ENCODE data around the gene CDH23.

Gene CDH23

GRCh38 chr10:71423250-71423649 lies 26.5 kb downstream of the CDH23 start:
- DNase-seq (ENCODE audit: low read depth) = no peak

- no peak for DNase-seq (ENCODE audit: low read depth)
Observed at GRCh38 chr10:71423901-71424300, 27.2 kb downstream of the CDH23 start.

- no peak for DNase-seq (ENCODE audit: low read depth)
Observed at GRCh38 chr10:71424496-71425194, 27.9 kb downstream of the CDH23 start.

GRCh38 chr10:71426058-71426605 lies 29.4 kb downstream of the CDH23 start:
- DNase-seq (ENCODE audit: low read depth) = no peak

GRCh38 chr10:71427246-71427645 lies 30.5 kb downstream of the CDH23 start:
- DNase-seq (ENCODE audit: low read depth) = no peak

- DNase-seq (ENCODE audit: low read depth) = no peak
Observed at GRCh38 chr10:71429304-71429703, 32.6 kb downstream of the CDH23 start.

GRCh38 chr10:71429929-71430328 lies 33.2 kb downstream of the CDH23 start:
- no peak for DNase-seq (ENCODE audit: low read depth)

- DNase-seq (ENCODE audit: low read depth) = no peak
Observed at GRCh38 chr10:71431239-71432100, 34.8 kb downstream of the CDH23 start.

- DNase-seq (ENCODE audit: low read depth) = no peak
Observed at GRCh38 chr10:71432101-71432905, 35.6 kb downstream of the CDH23 start.

- no peak for DNase-seq (ENCODE audit: low read depth)
Observed at GRCh38 chr10:71432956-71433767, 36.4 kb downstream of the CDH23 start.

GRCh38 chr10:71433768-71434744 lies 37.3 kb downstream of the CDH23 start:
- DNase-seq (ENCODE audit: low read depth) = no peak

- no peak for DNase-seq (ENCODE audit: low read depth)
Observed at GRCh38 chr10:71434760-71435394, 38.2 kb downstream of the CDH23 start.

GRCh38 chr10:71435571-71436267 lies 39.0 kb downstream of the CDH23 start:
- no peak for DNase-seq (ENCODE audit: low read depth)

- no peak for DNase-seq (ENCODE audit: low read depth)
Observed at GRCh38 chr10:71436268-71437125, 39.8 kb downstream of the CDH23 start.

GRCh38 chr10:71437537-71438092 lies 40.9 kb downstream of the CDH23 start:
- DNase-seq (ENCODE audit: low read depth) = no peak

GRCh38 chr10:71438761-71439160 lies 42.0 kb downstream of the CDH23 start:
- no peak for DNase-seq (ENCODE audit: low read depth)

GRCh38 chr10:71439670-71440425 lies 43.1 kb downstream of the CDH23 start:
- no peak for DNase-seq (ENCODE audit: low read depth)

Measured in stimulated activated CD8-positive, alpha-beta memory T cell treated with anti-CD3 and anti-CD28 coated beads, Interleukin-4, amount 100 ng/mL, for 24 hours (primary cell).